Mucosa of descending colon (tissue), 3 donors: ENCODE results near the gene ESPN. TPM values are rescaled to one million over a fixed set of nuclear protein-coding genes. Genes with fewer than 3 reads are reported as not detected.
"Not testable (repeated sequence)": the region's sequence is repeated elsewhere in the genome, so short reads cannot be mapped to it uniquely, and the experiment has no call there.

Experiments used
- ATAC-seq: fragments of 200-7000 bp; cut with Tn5 transposase; one replicate; pipeline ENCODE4 v1.9.1; 2020; ENCODE audit warnings: mild to moderate bottlenecking, moderate library complexity
- DNase-seq, 3 donors: peaks; one replicate each; pipeline ENCODE4 v3.0.0-alpha.2; 2020
- H3K36me3 ChIP-seq: fragments of 200-600 bp; one replicate; pipeline ENCODE4 v1.8.0; 2021; ENCODE audit warnings: low read depth, mild to moderate bottlenecking
- H3K4me1 ChIP-seq: fragments of 200-600 bp; one replicate; pipeline ENCODE4 v1.8.0; 2021; ENCODE audit warnings: low read depth, mild to moderate bottlenecking
- H3K4me3 ChIP-seq: fragments of 200-600 bp; one replicate; pipeline ENCODE4 v1.8.0; 2021; ENCODE audit warnings: mild to moderate bottlenecking
- H3K9me3 ChIP-seq: fragments of 200-600 bp; one replicate; pipeline ENCODE4 v1.8.0; 2021; ENCODE audit warnings: mild to moderate bottlenecking
- intact Hi-C, 2 donors: fragments of 100-400 bp; cut with DNase I in 1 of 2; cut with micrococcal nuclease in 1 of 2; formaldehyde crosslinking; loops; one replicate each; pipeline versions ENCODE4 v1.11.0 to v1.11.1; 2022; cut with DNase I, micrococcal nuclease
- total RNA-seq, 3 donors: library from RNA; stranded (reverse); fragmentation: NEBNext Ultra II Directional in 2 of 3; extraction: Animal tissue kit (Norgen Biotek cat#: 25700) in 2 of 3; gene quantifications; one replicate each; pipeline versions ENCODE4 v1.2.1 to v1.2.4, GENCODE V29; 2021 to 2023
- TF ChIP-seq, protein P1 (sequence below): fragments of 200-600 bp; IDR thresholded peaks from one replicate; pipeline ENCODE4 v1.8.0; 2022; ENCODE audit warnings: antibody characterized with exemption, mild to moderate bottlenecking
- donor health status: DM: no; HTN: no; CAD: no; lungs with moderate emphysema.
- donor health status: DM: no; HTN: no; CAD: no.
- donor health status: DM: no; HTN: yes; CAD: no.

The ESPN gene
- total RNA-seq, 3 donors from 2014 or later = 65.7 to 137 (median 124) TPM

DNA sequence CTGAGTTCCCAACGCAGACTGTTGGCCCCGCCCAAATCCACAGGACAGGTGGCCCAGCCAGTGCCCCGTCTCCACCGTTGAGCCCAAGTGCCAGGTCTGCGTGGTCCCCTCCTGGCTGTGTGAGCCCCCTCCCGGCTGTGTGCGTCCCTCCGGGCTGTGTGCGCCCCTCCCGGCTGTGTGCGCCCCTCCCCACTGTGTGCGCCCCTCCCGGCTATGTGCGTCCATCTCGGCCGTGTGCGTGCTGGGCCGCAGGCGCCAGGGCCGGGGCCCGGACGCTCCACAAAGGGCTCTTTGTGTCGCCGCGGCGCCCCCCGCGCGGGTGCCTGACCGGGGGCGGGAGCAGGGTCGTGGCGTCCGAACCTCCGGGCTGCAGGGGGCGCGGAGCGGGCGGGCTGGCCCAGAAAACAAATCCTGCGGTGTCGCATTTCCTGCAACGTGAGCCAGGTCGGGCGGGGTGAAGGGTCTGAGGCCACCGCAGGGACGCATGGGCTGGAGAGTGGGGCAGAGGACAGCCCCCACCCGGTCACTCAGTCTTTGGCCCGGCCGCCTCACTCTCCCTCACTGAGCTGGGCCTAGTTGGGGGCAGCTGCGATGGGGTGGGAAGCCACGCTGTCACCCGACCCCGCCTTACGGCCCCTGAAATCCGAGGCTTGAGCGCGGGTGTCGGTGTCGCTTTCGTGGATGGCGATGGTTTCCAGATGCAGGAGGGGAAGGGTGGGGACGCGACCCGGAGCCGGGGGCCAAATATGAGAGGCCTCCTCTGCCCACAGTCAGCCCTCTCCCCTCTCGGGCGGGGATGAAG lies 22.6 kb downstream of the ESPN start:
- Histone ChIP-seq H3K36me3 (no peaks in the 10 kb centered on the region), H3K9me3 (no peaks in the 10 kb centered on the region), H3K4me3 (no peak overlapping the region), H3K4me1 (peaks cover 28% of the 10 kb centered on the region)
- TF ChIP-seq, protein P1, sequence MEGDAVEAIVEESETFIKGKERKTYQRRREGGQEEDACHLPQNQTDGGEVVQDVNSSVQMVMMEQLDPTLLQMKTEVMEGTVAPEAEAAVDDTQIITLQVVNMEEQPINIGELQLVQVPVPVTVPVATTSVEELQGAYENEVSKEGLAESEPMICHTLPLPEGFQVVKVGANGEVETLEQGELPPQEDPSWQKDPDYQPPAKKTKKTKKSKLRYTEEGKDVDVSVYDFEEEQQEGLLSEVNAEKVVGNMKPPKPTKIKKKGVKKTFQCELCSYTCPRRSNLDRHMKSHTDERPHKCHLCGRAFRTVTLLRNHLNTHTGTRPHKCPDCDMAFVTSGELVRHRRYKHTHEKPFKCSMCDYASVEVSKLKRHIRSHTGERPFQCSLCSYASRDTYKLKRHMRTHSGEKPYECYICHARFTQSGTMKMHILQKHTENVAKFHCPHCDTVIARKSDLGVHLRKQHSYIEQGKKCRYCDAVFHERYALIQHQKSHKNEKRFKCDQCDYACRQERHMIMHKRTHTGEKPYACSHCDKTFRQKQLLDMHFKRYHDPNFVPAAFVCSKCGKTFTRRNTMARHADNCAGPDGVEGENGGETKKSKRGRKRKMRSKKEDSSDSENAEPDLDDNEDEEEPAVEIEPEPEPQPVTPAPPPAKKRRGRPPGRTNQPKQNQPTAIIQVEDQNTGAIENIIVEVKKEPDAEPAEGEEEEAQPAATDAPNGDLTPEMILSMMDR = no peak
- ATAC-seq = no peak
- intact Hi-C loops = no loop called here
- DNase-seq = peak; percentile 56 to 70 (median 67)

DNA sequence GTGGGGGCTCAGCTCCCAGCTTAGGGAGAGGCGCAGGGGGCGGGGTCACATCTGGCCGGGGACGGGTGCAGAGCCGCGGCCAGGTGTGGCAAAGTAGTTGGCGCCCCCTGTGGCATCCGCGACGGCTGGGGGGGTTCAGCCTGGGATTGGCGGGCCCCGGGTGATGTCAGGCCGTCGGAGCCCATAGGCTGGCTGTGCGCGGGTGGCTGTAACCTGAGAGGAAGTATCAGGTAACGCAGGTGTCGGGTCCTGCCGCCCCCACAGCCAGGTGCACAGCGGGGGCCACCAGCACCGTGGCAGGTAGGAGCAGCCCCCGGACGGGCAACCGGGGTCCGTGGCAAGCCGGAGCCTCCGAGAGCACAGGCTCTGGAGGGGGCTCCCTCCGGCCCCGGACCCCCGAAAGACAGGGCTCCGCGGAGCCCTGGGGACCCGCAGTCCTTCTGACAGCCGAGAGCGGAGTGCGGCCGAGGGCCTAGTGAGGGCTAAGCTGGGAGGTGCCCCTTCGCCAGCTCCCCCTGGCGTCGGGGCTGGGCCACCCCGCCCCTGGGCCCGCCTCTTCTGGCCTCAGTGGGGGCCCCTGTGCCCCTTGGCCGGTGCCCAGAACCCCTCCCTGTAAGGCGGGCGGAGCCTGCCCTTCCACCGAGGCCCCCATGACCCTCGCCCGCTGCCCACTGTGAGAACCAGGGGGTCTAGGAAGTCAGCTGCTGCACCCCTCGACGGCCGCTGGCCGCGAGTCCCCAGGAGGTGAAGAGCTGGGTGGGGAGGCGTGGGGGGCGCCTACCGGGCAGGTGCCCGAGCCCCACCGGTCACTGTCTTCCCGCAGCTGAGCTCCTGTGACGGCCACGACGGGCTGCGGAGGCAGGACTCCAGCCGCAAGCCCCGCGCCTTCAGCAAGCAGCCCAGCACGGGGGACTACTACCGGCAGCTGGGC lies 23.5 kb downstream of the ESPN start:
- TF ChIP-seq, protein P1 = no peak
- Histone ChIP-seq H3K9me3 (no peaks in the 10 kb centered on the region), H3K4me3 (no peak overlapping the region), H3K4me1 (peaks cover 28% of the 10 kb centered on the region), H3K36me3 (no peaks in the 10 kb centered on the region)
- ATAC-seq (peak; percentile 51), DNase-seq (peak; percentile 64 to 83 (median 83))
- intact Hi-C loops = no loop called here

DNA sequence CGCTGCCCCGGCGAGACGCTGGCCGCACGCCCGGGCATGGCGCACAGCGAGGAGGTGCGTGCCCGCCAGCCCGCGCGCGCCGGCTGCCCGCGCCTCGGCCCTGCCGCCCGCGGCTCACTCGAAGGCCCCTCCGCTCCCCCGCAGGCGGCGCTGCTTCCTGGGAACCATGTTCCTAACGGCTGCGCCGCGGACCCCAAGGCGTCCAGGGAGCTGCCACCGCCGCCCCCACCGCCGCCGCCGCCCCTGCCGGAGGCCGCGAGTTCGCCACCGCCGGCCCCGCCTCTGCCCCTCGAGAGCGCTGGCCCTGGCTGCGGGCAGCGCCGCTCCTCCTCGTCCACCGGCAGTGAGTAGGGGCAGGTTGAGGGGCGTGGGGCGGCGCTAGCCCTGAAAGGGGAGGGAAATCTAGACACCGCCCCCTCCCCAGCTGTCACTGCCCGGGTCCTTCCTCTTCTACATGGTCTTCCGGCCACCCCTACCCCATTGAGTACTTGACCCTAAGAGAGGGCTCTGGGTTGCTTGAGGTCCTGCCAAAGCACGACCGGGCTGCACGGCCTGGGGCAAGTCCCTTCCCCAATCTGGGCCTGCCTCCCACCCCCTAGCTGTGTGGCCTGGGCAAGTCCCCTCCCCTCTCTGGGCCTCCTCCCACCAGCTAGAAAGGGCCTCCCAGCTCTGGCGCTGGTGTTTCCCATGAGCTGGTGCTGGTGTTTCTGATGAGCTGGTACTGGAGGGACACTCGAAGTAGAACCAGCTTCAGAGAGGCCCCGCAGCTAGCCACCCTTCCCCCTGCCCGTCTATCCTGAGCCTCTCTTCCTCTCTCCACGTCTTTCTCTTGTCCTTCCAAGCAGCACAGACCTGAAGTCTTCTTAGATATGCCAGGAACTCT lies 24.4 kb downstream of the ESPN start:
- ATAC-seq = peak; percentile 29
- H3K4me1 ChIP-seq = peaks cover 28% of the 10 kb centered on the region
- no peak overlapping the region for H3K4me3 ChIP-seq
- DNase-seq = peak in 2 of 3 donors; percentile 63 to 74
- no peaks in the 10 kb centered on the region for H3K36me3 ChIP-seq
- intact Hi-C loops = no loop called here
- TF ChIP-seq, protein P1 = no peak
- no peaks in the 10 kb centered on the region for H3K9me3 ChIP-seq

DNA sequence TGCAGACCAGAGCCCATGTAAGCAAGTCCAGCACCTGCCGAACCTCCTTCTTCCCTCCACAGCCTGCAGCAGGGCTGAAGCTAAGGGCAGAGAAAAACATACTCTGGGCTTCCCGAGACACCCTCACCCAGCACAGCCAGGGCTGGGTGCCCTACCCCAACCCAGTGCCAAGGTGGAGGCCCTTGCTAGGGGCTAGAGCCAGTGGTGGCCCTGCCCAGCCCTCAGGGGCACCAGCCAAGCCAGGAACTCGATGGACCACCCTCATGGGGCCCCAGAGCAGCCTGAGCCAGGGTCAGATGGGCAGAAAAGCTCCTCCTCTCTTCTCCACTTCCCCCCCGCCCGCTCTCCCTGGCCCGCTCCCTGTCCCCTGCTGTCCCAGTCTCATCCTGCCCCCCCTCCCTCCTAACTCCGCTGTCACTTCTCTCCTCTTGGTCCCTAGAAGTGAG lies 25.5 kb downstream of the ESPN start:
- Histone ChIP-seq H3K36me3 (no peaks in the 10 kb centered on the region), H3K4me3 (no peak overlapping the region), H3K4me1 (peaks cover 28% of the 10 kb centered on the region), H3K9me3 (no peaks in the 10 kb centered on the region)
- DNase-seq = peak in 2 of 3 donors; percentile 55 to 57
- ATAC-seq = no peak
- intact Hi-C loops = no loop called here
- TF ChIP-seq, protein P1 = no peak

DNA sequence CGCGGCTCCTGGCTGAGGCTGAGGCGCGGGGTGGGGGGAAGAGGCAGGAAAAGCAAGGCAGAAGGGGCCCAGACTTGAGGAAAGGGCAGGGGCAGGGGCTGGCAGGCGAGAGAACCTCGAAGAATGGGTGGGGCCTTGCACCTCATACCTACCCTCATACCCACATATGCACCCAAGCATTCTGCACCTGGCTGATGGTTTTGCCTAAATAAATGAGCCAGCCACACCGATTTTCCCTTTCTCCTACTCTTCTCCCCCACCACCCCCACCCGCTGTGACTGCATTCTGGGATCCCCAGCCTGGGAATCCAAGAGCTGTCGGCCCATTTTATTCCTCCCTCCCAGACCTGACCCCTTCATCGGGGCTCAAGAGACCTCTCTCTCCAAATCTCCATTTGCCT lies 25.9 kb downstream of the ESPN start:
- peaks cover 28% of the 10 kb centered on the region for H3K4me1 ChIP-seq
- ATAC-seq, H3K36me3 ChIP-seq, intact Hi-C loops, H3K9me3 ChIP-seq, H3K4me3 ChIP-seq, DNase-seq: not testable (repeated sequence)
